CD4-positive, alpha-beta T cell treated with Interleukin-12 subunit alpha and Interleukin-12 subunit beta, for 1 hour (primary cell): ENCODE measurements around the gene CALD1.

Experiments
- DNase-seq: peaks from one replicate; pipeline ENCODE4 v3.0.0-alpha.2; 2020

Gene CALD1

DNA sequence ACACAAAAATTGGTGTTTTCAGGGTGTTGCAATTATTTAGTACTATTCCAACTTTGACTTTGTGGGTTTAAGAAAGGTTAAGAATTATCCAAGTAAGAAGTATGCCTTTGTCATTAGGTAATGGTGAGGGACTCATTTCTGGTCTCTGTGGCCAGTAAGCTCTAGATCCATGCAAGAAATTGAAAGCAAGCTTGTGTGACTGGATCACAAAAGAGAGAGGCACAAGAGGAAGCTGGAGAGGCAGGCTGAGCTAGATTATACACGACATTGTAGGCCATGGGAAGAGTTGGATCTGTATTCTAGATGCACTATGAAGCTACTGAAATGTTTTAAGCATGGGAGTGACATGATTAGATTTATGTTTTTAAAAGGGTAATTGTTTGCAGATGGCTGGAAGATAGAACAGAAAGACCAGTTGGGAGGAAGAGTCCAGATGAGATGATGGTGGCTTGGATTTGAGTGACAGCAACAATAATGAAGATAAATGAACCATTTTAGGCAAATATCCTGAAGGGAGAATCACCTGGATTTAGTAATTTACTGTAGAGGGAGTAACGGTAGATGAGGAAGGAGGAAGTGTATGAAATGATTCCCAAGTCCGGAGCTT lies 50.0 kb downstream of the CALD1 start:
- no peak for DNase-seq

DNA sequence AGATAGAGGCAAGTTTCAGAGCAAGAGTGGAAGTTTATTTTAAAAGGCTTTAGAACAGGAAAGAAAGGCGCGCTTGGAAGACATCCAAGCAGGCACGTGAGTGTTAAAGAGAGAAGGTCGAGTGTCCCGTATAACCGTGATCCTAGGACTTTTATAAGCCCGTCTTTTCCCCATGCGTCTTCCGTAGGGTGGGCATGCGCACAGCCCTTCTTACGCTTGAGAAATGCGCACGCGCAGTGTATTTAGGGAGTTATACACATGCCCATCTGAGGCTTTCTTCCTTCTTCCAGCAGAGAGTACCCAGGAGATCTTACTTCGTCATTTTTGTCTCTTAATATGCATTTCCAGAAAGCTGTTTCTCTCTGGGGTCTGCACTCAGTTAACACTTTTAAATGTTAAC lies 52.4 kb downstream of the CALD1 start:
- DNase-seq: no peak

DNA sequence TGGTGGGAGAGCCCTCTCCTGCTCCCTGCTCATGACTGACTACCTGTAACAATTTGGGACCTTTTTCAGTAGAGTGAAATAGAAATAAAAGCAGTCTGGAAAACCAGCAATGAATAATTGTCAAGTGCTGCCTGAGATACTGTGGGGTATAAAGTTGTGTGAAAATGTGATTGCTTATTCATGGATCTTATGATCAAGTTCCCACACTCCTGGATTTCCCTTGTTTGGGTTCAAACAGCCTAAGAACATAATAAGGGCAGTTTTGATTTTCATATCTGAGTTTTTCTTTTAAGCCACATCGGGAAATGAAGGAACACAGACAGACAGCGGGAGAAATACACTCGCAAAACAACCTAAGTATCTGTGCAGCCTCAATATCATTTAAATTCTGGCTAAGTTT lies 52.9 kb downstream of the CALD1 start:
- DNase-seq: no peak

DNA sequence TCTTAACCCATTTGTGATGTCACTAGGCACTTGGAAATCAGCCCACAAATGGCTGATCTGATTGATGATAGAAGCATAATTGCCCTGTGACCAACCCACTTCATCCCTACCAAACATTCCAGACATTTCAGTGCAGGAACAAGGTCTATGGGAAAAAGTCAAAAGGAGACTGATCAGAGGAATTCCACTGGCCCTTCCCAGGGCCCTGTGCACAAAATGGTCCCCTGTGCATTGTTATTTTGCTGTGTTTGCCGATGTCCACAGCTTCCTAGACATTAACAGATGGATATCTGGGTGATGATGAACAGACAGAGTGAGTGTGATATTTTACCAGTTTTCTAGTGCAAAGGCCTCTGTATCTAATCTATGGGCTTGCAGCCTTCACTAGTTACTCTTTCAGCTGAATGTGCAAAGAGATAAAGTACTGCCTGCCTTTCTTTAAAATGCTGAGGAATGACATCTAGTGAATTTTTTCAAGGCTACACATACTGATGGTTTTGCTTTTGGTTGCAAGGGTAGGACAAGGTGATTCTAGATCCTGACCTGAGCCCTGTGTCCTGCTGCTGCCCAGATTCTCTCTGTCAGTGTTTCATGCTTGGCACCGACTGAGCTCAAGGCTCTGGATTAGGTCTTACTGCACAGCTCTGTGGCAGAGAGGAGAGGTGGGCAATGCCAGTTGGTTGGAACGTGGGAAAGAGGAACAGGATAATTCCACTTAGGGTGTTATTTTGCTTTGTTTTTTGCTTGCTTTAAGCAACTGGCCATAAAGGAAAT lies 55.4 kb downstream of the CALD1 start:
- DNase-seq: no peak

DNA sequence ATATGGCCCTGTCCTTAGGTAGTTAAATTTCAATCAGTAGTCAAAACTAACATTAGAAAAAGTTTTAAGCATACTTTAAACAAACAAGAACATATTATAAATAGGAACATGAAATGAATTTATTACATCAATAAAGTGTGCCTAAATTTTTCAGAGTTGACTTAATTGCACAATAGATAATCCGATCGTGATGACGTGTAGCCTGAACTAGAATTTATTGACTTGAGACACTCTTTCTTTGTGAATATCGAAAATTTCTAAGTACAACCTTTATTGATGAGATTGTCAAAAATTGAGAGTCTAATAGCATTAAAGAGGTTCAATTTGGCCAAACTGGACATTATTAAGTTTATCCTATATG lies 56.0 kb downstream of the CALD1 start:
- no peak for DNase-seq

DNA sequence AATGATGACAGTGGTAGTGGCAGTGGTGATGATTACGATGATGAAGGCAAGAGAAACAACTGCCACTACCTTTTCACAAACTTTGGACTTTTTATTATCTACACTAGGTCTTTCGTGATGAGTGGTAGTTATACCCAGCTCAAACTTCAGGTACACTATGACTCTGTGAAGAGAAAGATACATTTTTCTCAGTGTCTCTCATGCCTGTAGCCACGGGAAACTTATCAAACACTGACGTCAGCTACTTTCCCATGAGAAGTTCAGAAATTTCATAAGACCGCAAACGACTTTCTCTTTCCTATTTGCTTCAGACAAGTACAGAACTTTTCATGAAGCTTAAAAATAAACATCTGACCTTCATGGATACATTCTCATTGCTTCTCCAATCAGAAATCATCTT lies 57.0 kb downstream of the CALD1 start:
- DNase-seq: no peak

DNA sequence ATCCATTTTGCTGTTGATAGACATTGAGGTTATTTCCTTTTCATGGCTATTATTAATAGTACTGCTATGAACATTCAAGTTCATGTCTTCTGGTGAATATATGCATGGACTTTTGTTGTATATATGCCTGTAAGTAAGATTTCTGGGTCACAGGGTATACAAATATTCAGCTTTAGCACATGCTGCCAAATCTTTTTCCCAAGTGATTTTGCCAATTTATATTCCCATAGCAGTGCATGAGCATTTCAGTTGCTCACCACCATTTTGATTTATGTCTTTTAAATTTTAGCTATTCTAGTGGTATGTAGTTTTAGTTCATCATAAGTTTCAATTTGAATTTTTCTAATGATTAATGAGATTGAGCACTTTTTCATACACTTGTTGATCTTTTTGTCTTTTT lies 59.9 kb downstream of the CALD1 start:
- DNase-seq: no peak

DNA sequence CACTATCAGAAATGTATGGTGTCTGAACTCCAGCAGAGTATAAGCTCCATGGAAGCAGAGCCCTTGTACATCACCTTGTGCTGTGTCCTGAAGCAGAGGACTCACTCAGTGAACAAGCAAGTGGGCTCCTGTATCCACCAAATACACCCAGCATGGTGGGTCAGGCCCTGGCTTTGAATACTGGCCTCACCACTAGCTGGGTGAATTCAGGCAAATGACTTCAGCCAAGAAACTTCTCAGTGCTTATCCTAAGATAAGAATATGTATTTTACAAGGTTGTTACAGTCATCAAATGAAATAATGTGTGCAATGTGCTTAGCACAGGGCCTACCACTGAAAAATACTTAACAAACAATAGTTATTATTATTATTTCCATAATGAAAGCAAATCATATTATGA lies 62.6 kb downstream of the CALD1 start:
- no peak for DNase-seq

DNA sequence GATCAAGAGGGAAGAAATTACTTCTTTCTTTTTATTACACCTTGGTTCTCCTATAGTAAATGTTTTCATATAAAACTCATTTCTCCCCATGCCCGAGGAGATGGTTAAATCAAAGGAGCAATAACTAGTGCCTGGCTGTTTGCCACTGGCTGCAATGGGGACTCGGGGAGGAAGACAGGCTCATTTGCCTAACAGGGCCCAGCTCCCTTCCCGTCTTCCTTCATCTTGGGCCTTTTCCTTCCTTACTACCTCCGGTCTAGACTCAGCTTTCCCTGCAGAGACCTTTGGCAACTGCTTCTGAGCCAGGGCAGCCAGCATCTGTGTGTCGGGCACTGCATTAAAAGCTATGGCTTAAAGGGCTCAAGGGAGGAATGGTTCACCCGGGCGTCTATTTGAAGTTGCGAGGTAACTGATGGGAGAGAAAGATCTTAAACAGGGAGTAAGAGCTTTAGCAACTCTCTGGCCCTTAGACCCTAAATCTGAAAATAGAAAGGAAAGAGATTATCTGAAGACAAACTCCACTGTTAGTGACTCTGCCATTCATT lies 63.5 kb downstream of the CALD1 start:
- no peak for DNase-seq

DNA sequence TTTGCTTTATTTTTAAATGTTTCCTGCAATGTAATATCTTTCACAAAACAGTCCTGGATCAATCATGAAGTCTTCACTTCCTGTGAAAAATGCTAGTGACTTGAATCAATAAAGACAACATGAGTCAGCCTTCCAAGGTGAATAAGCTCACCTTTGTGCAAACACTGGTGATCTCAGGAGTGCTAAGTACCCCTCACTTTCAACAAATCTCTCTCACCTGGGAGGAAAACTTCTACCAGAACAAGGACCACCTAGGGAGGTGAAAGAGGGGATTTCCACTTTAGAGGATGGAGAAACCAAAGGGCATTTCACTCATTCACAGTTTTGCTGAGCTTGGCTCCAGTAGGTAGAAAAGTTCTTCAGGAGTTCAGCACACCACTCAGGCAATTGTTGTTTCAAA lies 64.8 kb downstream of the CALD1 start:
- no peak for DNase-seq

DNA sequence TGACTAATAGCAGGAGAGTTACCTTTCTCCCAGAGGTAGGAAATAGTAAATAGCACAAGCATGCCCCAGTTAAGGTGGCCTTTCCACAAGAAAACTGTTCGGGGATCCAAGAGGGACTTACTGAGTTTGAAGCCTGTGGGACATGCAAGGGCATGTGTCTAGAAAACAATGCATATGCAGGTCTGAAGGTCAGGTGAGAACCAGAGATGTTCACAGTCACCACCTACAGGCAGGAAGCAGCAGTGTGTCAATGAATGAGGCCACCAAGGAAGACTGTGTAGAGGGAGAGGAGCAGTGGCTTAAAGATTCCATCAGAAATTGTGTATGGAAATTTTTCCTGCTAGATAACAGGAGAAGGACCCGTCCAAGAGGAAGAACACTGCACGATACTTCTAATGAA lies 66.0 kb downstream of the CALD1 start:
- no peak for DNase-seq

DNA sequence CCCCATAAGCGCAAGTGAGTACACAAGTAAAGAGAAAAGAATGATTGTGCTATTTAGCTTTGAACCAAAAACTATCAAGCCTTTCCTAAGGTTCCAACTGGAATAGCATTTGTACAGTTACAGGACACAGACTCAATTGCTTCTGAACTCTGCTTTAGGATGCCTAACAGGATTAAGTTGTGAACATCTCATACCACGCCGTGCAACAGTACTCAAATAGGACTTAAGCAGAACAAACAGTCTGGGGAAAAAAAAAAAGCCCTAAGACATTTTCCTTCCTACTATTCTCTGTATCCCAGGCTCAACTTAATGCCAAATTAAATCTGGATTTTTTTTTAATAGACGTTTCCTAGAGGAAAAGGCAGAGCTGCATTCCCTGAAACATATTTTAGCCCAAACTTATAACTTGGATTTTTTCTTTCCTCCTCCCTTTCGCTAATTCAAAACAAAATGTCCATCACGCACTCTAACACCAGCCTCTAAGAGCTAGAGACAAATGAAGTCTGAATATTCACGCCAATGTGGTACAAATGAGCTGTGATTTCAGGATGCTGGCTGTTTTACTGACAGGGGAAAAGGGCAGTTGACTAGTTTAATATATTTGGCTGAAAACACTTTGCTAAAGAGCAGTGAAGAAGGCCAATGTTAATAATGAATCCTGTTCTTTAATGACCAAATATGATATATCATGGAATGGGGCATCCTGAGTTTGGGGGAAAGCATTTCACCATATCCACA lies 68.6 kb downstream of the CALD1 start:
- no peak for DNase-seq

DNA sequence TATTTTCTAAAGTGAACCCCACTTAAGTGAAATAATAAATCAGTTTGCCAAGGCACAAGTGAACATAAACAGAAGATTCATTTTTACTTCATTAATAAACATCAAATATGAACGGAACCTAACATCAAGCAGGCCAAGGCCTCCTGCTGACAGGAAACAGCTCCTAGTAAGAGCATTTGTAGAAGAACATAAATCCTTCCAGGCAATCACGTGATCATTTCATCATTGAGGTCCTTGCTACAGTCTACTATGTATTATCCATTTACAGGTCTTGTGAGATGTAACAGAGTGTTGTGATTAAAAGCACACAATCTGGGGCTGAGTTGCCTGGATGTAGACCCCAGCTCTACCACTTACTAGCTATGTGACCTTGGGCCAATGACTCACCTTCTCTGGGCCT lies 70.6 kb downstream of the CALD1 start:
- no peak for DNase-seq

DNA sequence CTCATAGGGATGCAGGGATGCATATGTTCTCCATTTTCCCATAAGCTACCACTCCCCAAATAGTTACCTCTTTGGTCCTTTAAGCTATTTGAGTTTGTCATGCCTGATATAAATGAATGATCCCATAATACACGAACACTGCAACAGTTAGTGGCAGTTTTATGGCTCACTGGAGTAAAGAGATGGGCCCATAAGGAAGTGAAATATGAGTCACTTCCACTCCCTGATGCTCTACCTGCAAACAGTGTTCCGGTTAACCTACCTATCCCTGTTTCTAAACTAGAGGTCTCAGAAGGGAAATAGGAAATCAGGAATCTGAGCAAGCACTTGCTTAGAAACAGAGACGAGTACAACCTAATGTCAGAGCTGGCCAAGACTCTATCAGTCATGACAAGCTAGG lies 71.7 kb downstream of the CALD1 start:
- DNase-seq: no peak

DNA sequence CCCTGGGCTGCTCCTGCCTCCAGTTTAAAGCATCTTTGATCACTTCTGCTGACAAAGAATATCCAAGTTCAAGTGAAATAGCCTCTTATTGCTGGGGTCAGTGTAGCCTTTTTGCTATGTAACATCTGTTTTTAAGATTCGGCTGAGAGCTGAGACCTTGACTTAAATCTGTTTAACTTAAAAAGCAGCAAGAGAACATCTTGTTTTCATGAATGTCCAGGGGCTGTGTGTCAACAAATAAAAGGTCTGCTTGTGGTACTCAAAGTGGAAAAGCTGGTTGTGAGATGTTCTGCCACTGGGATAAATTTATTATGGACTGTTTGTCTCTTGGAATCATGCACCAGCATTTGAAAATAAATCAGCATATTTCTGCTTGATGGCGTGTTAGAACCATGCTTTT lies 73.2 kb downstream of the CALD1 start:
- no peak for DNase-seq

DNA sequence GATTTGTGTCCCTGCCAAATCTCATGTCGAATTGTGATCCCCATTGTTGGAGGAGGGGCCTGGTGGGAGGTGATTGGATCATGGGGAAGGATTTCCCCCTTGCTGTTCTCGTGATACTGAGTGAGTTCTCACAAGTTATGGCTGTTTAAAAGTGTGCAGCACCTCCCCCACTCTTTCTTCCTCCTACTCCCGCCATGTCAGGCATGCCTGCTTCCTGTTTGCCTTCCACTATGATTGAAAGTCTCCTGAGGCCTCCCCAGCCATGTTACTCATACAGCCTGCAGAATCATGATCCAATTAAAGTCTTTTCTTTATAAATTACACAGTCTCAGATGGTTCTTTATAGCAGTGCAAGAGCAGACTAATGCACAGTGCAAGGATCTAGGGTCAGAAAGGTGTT lies 75.4 kb downstream of the CALD1 start:
- DNase-seq: no peak

DNA sequence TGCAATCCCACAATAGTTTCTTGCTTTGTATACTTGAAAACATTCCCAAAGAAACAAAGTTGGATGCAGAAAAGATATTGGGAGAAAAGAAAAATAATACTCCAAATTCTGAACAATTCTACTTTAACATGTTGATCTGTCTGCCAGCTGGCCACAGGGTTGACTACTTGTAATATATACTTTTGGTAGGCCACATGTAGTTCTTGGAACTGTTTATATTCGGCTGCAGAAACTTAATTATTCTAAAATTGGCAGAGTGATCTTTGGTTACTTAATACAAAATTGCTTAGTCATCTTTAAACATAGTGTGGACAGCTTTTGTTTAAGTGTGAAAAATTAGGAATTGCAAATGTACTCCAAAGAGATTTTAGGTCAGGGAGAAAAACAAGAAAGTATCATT lies 76.0 kb downstream of the CALD1 start:
- DNase-seq: no peak

DNA sequence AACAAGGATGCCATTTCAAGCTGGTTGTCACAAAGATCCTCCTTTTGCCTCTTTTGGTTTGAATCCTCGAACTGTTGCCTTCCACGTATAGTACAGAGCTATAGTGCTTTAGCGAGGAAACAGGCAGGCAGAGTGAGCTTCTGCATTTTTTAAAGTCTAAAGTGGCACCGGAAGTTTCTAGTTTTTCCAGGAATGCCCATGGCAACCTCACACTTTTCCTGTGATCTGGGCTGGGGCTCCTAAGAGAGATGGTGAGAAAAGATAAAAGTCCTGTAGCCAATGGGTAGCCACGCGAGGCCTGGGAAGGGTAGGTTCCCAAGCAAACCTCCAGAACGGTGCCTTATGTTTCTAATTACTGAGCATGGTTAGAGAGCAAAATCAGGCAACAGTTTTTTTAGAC lies 76.7 kb downstream of the CALD1 start:
- no peak for DNase-seq

DNA sequence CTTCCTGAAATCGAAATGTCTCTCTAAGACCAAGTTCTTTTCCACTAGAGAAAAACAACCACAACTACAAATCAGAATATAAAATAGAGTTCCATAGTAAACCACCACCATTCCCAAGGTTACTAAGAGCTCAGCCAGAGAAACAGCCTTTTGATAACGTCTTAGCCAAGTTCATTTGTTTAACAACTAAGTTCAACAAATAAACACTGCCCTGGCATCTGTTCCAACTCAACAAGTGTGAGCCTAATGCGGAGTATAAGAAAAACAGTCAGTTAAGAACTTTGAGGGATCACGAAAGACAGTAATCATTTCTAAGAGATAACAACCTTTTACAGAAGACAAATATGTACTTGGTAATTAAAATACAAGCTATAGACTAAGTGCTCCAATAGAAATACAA lies 77.3 kb downstream of the CALD1 start:
- no peak for DNase-seq

DNA sequence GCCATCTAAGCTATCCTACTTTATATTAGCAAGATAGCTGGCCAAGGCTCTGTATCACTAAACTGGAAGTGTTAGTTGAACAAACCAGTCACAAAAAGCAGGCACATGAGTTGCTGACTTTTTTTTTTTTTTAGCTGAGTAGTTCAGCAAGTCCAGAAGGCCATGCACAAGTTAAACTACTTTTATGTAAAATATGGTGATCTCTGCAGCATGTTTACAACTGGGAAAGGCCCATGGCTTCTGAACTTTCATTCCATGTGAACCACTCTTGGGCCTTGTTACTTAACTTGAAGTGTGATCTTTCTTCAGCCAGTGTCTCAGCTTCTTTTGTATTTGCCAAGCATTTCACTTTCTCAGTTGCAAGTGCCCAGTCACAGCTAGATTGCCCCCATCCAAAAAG lies 78.5 kb downstream of the CALD1 start:
- DNase-seq: no peak

DNA sequence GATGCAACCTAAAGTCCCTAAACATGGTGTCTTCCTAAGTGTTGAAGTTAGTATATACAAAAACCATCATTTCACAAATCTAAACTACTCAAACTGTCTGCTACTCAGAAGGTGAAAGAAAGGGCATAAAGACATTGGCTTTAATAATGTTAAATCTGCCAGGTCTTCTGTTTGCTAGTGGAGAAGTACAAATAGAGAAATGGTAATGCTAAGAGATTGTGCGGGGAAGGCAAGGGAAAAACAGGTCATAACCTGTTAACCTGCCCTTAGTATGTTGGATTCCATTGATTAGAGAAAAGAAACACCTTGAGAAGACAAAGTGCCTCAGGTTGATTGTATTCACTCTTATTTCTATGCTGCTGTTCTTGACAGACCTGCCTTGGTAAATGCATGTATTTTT lies 80.3 kb downstream of the CALD1 start:
- no peak for DNase-seq

DNA sequence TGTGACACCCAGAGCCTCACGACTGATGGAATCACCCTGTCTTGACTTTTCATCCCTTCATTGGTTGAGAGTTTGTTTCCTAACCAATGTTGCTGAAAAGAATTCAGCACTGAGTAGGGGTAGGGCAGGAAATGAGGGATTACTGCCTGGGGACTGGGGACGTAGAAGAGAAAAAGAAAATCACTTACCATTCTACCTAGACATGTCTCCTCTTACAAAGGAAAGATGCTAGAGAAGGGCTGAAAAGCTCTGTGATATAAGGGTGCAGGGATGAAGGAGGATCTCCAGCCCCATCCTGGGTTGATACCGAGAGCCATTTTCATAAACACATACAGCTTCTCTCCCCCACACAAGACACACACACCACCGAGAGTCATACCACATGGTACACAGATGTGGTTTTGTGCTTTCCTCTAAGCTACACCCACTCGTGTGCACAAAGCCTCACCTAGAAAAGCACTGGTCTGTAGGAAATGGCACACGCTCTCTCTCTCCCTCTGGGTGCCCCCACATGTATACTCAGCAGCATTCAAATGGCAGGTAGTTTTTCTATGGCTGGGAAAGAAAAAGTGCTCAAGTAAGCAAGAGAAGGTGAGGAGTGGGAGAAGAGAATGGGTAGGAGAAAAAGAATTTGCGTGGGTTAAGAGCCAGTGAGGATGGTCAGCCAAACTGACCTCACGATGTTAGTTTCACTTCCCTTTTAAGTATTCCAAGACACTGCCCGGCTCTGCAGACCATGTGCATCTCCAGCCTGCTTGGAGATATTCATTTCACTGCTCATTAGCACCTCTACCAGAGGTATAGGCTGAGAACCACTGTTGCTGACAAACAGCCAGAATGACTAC lies 85.8 kb downstream of the CALD1 start:
- DNase-seq: peak; percentile 23

DNA sequence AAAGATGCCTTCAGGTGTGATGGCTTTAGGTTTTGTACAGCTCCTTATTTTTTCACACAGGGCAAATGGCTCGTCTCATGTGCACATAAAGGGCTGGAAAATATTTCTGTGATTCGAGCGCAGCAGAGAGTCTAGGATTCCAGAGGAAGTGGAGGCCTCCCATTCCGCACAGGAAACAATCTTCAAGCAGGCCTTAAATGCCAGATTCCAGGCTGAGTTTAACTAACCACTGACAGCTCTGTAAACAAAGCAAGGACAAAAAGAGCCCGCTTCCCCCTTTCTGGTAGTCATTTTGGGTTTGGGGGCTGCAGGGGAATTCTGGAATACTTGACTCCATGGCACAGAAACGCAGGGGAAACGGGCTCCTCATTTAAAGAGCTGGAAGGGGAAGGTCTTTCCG lies 87.2 kb downstream of the CALD1 start:
- no peak for DNase-seq
